Tibial nerve (tissue), 4 donors: ENCODE results near the gene EXT2.

Source experiments
- CTCF ChIP-seq, 5 experiments: fragments of 200-600 bp in 3 of 5; fragments of 450-650 bp in 2 of 5; sonication (generic) in 3 of 5; IDR thresholded peaks; one replicate each; pipeline ENCODE4 v1.5.1; 2016 to 2019; ENCODE audit warnings: antibody characterized with exemption in 5 of 5, mild to moderate bottlenecking in 3 of 5, moderate library complexity in 2 of 5
- EP300 ChIP-seq, 2 donors: sonication (generic); formaldehyde crosslinking; IDR thresholded peaks; one replicate each; pipeline ENCODE4 v1.6.1; 2017; ENCODE audit warnings: antibody characterized with exemption in 2 of 2, mild to moderate bottlenecking in 1 of 2
- POLR2A ChIP-seq, 2 donors: fragments of 450-650 bp; IDR thresholded peaks; one replicate each; pipeline ENCODE4 v1.6.1; 2017; ENCODE audit warnings: antibody characterized with exemption in 2 of 2, mild to moderate bottlenecking in 2 of 2, moderate library complexity in 2 of 2

GRCh38 chr11:44080951-44081350 lies 14.5 kb upstream of the EXT2 start:
- TF ChIP-seq POLR2A (IDR thresholded peaks at IDR 0.05) (no peak), CTCF (IDR thresholded peaks at IDR 0.05) (no peak), EP300 (IDR thresholded peaks at IDR 0.05) (no peak)
